Activated T-helper 17 cell treated with anti-CD3 and anti-CD28 coated beads, Interleukin-2, amount 50 U/mL, for 72 hours (primary cell): ENCODE results near the gene CLDN15. TPM values are rescaled to one million over a fixed set of nuclear protein-coding genes. Genes with fewer than 3 reads are reported as not detected.
"Not testable (repeated sequence)": the region's sequence is repeated elsewhere in the genome, so short reads cannot be mapped to it uniquely, and the experiment has no call there.

Experiments
- ATAC-seq: fragments of 150-1000 bp; cut with Tn5 transposase; replicated peaks from 2 replicates; pipeline ENCODE4 v1.10.0; 2021; ENCODE audit warnings: mild to moderate bottlenecking, moderate library complexity
- H3K27ac Mint-ChIP-seq: one replicate; pipeline ENCODE4 v1.8.0; 2022; ENCODE audit warnings: mixed read lengths
- H3K27me3 Mint-ChIP-seq: one replicate; pipeline ENCODE4 v1.8.0; 2022; ENCODE audit warnings: mixed read lengths
- H3K36me3 Mint-ChIP-seq: one replicate; pipeline ENCODE4 v1.8.0; 2022; ENCODE audit warnings: low read depth, mild to moderate bottlenecking, mixed read lengths
- H3K4me1 Mint-ChIP-seq: one replicate; pipeline ENCODE4 v1.8.0; 2022; ENCODE audit warnings: mixed read lengths
- H3K4me3 Mint-ChIP-seq: one replicate; pipeline ENCODE4 v1.8.0; 2022; ENCODE audit warnings: mild to moderate bottlenecking, mixed read lengths
- H3K9me3 Mint-ChIP-seq: one replicate; pipeline ENCODE4 v1.8.0; 2022; ENCODE audit warnings: mixed read lengths
- total RNA-seq, 2 donors: library from RNA; stranded (reverse); gene quantifications; one replicate each; pipeline ENCODE4 v1.2.3, GENCODE V29; 2022

Gene CLDN15
- total RNA-seq, 2 donors from 2014 or later, result 20.0 to 23.1 TPM

- Mint-ChIP-seq H3K27ac (no peak overlapping the region), H3K27me3 (peaks cover 16% of the 10 kb centered on the region), H3K36me3 (peaks cover 12% of the 10 kb centered on the region), H3K4me3 (no peak overlapping the region), H3K4me1 (peaks cover 14% of the 10 kb centered on the region), H3K9me3 (no peaks in the 10 kb centered on the region)
- ATAC-seq, result no peak
Measured at GRCh38 chr7:101202603-101202918, 35.0 kb downstream of the CLDN15 start.

GRCh38 chr7:101201695-101202602 is 35.7 kb downstream of the CLDN15 start:
- no peaks in the 10 kb centered on the region for H3K9me3 Mint-ChIP-seq
- ATAC-seq, result peak; percentile 28

GRCh38 chr7:101200862-101201599 is 36.6 kb downstream of the CLDN15 start, which contains the start of gene MOGAT3:
Gene MOGAT3 (minus strand): TSS chr7:101201036. CDS start chr7:101200854, 182 bp downstream.
- H3K36me3 Mint-ChIP-seq, result peaks cover 5% of the 10 kb centered on the region
- peak within 1 kb of the TSS; percentile 27 for H3K4me3 Mint-ChIP-seq
- H3K9me3 Mint-ChIP-seq, result no peaks in the 10 kb centered on the region
- H3K27ac Mint-ChIP-seq, result no peak within 1 kb of the TSS
- no peak for ATAC-seq
- peaks cover 16% of the 10 kb centered on the region for H3K27me3 Mint-ChIP-seq
- H3K4me1 Mint-ChIP-seq, result peaks cover 8% of the 10 kb centered on the region

More at GRCh38 chr7:101201695-101202602, 35.7 kb downstream of the CLDN15 start:
- Mint-ChIP-seq H3K4me3 (no peak overlapping the region), H3K27ac (no peak overlapping the region), H3K36me3 (peaks cover 12% of the 10 kb centered on the region), H3K27me3 (peaks cover 16% of the 10 kb centered on the region), H3K4me1 (peaks cover 14% of the 10 kb centered on the region)

GRCh38 chr7:101200504-101200861 is 37.1 kb downstream of the CLDN15 start:
- H3K27me3 Mint-ChIP-seq, result peaks cover 16% of the 10 kb centered on the region
- ATAC-seq, result no peak
- no peaks in the 10 kb centered on the region for H3K9me3 Mint-ChIP-seq
- no peaks in the 10 kb centered on the region for H3K36me3 Mint-ChIP-seq
- no peak overlapping the region for H3K27ac Mint-ChIP-seq
- H3K4me3 Mint-ChIP-seq, result peak overlapping the region; percentile 27
- H3K4me1 Mint-ChIP-seq, result peaks cover 7% of the 10 kb centered on the region

GRCh38 chr7:101199522-101199921 is 38.1 kb downstream of the CLDN15 start:
- H3K27me3 Mint-ChIP-seq, result peaks cover 16% of the 10 kb centered on the region
- not testable (repeated sequence) for H3K4me3 Mint-ChIP-seq, ATAC-seq, H3K27ac Mint-ChIP-seq, H3K36me3 Mint-ChIP-seq, H3K4me1 Mint-ChIP-seq, H3K9me3 Mint-ChIP-seq

GRCh38 chr7:101198476-101198875 is 39.1 kb downstream of the CLDN15 start:
- H3K36me3 Mint-ChIP-seq, result no peaks in the 10 kb centered on the region
- H3K4me1 Mint-ChIP-seq, result no peaks in the 10 kb centered on the region
- ATAC-seq, result no peak
- no peaks in the 10 kb centered on the region for H3K9me3 Mint-ChIP-seq
- H3K27me3 Mint-ChIP-seq, result peaks cover 16% of the 10 kb centered on the region
- H3K27ac Mint-ChIP-seq, result no peak overlapping the region
- no peak overlapping the region for H3K4me3 Mint-ChIP-seq

- Mint-ChIP-seq H3K9me3 (no peaks in the 10 kb centered on the region), H3K27me3 (peaks cover 15% of the 10 kb centered on the region), H3K36me3 (no peaks in the 10 kb centered on the region), H3K4me1 (no peaks in the 10 kb centered on the region), H3K27ac (no peak overlapping the region), H3K4me3 (no peak overlapping the region)
- no peak for ATAC-seq
Measured at GRCh38 chr7:101197991-101198390, 39.6 kb downstream of the CLDN15 start.

- Mint-ChIP-seq H3K4me3 (no peak overlapping the region), H3K4me1 (no peaks in the 10 kb centered on the region), H3K36me3 (no peaks in the 10 kb centered on the region), H3K27ac (no peak overlapping the region), H3K9me3 (no peaks in the 10 kb centered on the region), H3K27me3 (peaks cover 8% of the 10 kb centered on the region)
- no peak for ATAC-seq
Measured at GRCh38 chr7:101195884-101196283, 41.7 kb downstream of the CLDN15 start.

GRCh38 chr7:101189109-101189508 is 48.5 kb downstream of the CLDN15 start:
- Mint-ChIP-seq H3K4me1 (no peaks in the 10 kb centered on the region), H3K27me3 (peaks cover 4% of the 10 kb centered on the region), H3K4me3 (no peak overlapping the region), H3K9me3 (no peaks in the 10 kb centered on the region), H3K27ac (no peak overlapping the region), H3K36me3 (no peaks in the 10 kb centered on the region)
- ATAC-seq, result no peak

- no peaks in the 10 kb centered on the region for H3K4me1 Mint-ChIP-seq
- H3K4me3 Mint-ChIP-seq, result no peak overlapping the region
- no peaks in the 10 kb centered on the region for H3K36me3 Mint-ChIP-seq
Measured at GRCh38 chr7:101186844-101187428, 50.7 kb downstream of the CLDN15 start.

GRCh38 chr7:101186194-101186593 is 51.4 kb downstream of the CLDN15 start:
- Mint-ChIP-seq H3K4me1 (no peaks in the 10 kb centered on the region), H3K36me3 (no peaks in the 10 kb centered on the region), H3K27ac (no peak overlapping the region), H3K9me3 (no peaks in the 10 kb centered on the region), H3K27me3 (peaks cover 14% of the 10 kb centered on the region), H3K4me3 (no peak overlapping the region)
- ATAC-seq, result no peak

More at GRCh38 chr7:101186844-101187428, 50.7 kb downstream of the CLDN15 start:
- no peak for ATAC-seq
- no peaks in the 10 kb centered on the region for H3K9me3 Mint-ChIP-seq
- H3K27me3 Mint-ChIP-seq, result peaks cover 13% of the 10 kb centered on the region
- no peak overlapping the region for H3K27ac Mint-ChIP-seq

GRCh38 chr7:101185258-101185839 is 52.3 kb downstream of the CLDN15 start:
- no peaks in the 10 kb centered on the region for H3K4me1 Mint-ChIP-seq
- no peak overlapping the region for H3K27ac Mint-ChIP-seq
- H3K4me3 Mint-ChIP-seq, result no peak overlapping the region
- H3K36me3 Mint-ChIP-seq, result no peaks in the 10 kb centered on the region
- no peak for ATAC-seq
- peaks cover 19% of the 10 kb centered on the region for H3K27me3 Mint-ChIP-seq
- no peaks in the 10 kb centered on the region for H3K9me3 Mint-ChIP-seq
